ENCODE measurements around the gene PRKCSH.

DNA sequence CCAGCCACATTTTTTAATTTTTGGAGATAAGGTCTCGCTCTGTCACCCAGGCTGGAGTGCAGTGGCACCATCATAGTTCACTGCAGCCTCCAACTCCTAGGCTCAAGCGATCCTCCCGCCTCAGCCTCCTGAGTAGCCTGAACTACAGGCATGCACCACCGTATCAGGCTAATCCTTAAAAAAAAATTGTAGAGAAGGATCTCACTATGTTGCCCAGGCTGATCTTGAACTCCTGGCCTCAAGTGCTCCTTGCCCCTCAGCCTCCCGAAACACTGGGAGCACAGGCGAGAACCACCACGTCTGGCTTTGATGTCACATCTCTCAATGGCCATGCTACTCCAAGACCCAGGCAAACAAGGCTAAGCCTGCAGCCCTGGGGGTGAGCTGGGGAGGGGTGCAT lies 21.2 kb downstream of the PRKCSH start:
- TF ChIP-seq, protein P1, sequence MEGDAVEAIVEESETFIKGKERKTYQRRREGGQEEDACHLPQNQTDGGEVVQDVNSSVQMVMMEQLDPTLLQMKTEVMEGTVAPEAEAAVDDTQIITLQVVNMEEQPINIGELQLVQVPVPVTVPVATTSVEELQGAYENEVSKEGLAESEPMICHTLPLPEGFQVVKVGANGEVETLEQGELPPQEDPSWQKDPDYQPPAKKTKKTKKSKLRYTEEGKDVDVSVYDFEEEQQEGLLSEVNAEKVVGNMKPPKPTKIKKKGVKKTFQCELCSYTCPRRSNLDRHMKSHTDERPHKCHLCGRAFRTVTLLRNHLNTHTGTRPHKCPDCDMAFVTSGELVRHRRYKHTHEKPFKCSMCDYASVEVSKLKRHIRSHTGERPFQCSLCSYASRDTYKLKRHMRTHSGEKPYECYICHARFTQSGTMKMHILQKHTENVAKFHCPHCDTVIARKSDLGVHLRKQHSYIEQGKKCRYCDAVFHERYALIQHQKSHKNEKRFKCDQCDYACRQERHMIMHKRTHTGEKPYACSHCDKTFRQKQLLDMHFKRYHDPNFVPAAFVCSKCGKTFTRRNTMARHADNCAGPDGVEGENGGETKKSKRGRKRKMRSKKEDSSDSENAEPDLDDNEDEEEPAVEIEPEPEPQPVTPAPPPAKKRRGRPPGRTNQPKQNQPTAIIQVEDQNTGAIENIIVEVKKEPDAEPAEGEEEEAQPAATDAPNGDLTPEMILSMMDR (IDR thresholded peaks at IDR 0.05): no peak
- TF ChIP-seq EP300 (IDR thresholded peaks at IDR 0.05): no peak

Data from esophagus muscularis mucosa (tissue), 3 donors.